OCI-LY7 (cell line): ENCODE measurements around the gene FARSB.

ENCODE experiments used
- EZH2phosphoT487 ChIP-seq: fragments of 200-600 bp; sonication (generic); IDR thresholded peaks from 2 replicates; pipeline ENCODE4 v1.6.1; 2018; ENCODE audit warnings: low read depth, borderline replicate concordance, mild to moderate bottlenecking, mixed run types, antibody characterized with exemption, low read length, moderate library complexity, mixed read lengths
- TF ChIP-seq, protein P1 (sequence below): fragments of 200-600 bp; sonication (generic); conservative IDR thresholded peaks from 2 replicates; pipeline ENCODE4 v1.5.1; 2014; ENCODE audit warnings: mild to moderate bottlenecking, antibody characterized with exemption, low read length, moderate library complexity, mixed read lengths

DNA sequence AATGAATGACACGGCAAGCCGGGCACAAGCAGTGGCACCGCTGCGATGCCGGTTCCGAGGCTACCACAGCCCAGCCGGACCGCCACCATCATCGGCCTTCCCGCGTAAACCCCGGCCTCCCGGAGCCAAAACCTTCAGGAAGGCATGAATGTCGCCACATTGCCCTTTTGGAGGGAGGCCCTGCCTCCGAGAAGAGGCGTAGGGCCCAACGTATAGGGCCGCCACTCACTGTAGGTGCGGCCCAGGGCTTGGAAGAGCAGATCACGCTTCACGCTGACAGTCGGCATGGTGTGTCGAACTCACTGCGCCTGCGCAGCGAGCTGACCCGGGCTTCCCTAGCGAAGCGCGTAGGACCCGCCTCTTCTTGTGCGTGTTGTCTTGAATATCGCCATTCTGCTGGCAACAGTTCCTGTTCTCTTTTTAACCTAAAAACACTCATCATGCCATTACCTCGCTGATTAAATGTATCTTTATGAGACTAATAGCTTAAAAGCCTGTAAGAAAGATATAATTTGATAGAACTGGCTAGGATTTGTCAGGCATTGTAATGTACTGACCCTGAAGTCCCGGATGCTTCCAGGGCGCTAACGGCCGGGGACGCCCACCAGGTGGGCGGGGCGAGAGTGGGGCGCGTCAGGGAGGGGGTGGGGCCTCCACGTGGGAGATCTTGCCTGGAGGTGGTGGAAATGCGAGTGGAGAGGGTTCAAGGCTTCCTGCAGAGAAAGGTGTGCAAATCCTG is at the start of gene FARSB:
- TF ChIP-seq, protein P1, sequence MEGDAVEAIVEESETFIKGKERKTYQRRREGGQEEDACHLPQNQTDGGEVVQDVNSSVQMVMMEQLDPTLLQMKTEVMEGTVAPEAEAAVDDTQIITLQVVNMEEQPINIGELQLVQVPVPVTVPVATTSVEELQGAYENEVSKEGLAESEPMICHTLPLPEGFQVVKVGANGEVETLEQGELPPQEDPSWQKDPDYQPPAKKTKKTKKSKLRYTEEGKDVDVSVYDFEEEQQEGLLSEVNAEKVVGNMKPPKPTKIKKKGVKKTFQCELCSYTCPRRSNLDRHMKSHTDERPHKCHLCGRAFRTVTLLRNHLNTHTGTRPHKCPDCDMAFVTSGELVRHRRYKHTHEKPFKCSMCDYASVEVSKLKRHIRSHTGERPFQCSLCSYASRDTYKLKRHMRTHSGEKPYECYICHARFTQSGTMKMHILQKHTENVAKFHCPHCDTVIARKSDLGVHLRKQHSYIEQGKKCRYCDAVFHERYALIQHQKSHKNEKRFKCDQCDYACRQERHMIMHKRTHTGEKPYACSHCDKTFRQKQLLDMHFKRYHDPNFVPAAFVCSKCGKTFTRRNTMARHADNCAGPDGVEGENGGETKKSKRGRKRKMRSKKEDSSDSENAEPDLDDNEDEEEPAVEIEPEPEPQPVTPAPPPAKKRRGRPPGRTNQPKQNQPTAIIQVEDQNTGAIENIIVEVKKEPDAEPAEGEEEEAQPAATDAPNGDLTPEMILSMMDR, result no peak
- no peak for TF ChIP-seq EZH2phosphoT487
